ENCODE measurements around the gene INKA1. TPM values are rescaled to one million over a fixed set of nuclear protein-coding genes. Genes with fewer than 3 reads are reported as not detected.
"Not testable (repeated sequence)": the region's sequence is repeated elsewhere in the genome, so short reads cannot be mapped to it uniquely, and the experiment has no call there.

INKA1 gene
- total RNA-seq, 2 experiments from 2014 or later: 1.3 to 2.3 TPM

DNA sequence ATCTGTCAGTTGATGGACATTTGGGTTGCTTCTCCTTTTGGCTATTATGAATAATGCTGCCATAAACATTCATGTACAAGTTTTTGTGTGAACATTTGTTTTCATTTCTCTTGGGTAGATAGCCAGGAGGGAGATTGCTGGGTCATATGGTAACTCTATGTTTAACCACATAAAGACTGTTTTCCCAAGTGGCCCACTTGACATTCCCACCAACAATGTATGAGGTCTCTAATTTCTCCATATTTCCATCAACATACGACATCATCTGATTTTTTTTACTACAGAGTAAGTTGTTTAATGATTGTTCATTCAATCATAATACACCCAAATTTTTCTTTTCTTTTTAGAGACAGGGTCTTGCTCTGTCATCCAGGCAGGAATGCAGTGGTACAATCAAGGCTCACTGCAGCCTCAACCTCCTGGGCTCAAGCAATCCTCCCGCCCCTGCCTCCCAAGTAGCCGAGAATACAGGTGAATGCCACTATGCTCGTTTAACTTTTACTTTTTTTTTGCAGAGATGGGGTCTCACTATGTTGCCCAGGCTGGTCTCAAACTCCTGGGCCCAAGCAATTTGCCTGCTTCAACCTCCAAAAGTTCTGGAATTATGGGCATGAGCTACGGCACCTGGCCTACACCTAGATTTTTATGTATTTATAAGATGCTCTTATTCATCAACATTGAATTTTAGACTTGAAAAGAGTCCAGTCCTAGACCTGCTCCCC is 23.5 kb upstream of the INKA1 start:
- ATAC-seq (ENCODE audit: low read depth) (no peak), DNase-seq (no peak)
- Mint-ChIP-seq H3K4me1 (peaks cover 16% of the 10 kb centered on the region), H3K27ac (no peak overlapping the region), H3K9me3 (no peaks in the 10 kb centered on the region), H3K27me3 (no peaks in the 10 kb centered on the region), H3K36me3 (peaks cover 10% of the 10 kb centered on the region), H3K4me3 (no peak overlapping the region)
- POLR2A ChIA-PET: interaction anchor here (0.6 kb wide), 1 partner anchor 153 kb away, joined by 4 read pairs; no protein-coding TSS in a partner anchor

DNA sequence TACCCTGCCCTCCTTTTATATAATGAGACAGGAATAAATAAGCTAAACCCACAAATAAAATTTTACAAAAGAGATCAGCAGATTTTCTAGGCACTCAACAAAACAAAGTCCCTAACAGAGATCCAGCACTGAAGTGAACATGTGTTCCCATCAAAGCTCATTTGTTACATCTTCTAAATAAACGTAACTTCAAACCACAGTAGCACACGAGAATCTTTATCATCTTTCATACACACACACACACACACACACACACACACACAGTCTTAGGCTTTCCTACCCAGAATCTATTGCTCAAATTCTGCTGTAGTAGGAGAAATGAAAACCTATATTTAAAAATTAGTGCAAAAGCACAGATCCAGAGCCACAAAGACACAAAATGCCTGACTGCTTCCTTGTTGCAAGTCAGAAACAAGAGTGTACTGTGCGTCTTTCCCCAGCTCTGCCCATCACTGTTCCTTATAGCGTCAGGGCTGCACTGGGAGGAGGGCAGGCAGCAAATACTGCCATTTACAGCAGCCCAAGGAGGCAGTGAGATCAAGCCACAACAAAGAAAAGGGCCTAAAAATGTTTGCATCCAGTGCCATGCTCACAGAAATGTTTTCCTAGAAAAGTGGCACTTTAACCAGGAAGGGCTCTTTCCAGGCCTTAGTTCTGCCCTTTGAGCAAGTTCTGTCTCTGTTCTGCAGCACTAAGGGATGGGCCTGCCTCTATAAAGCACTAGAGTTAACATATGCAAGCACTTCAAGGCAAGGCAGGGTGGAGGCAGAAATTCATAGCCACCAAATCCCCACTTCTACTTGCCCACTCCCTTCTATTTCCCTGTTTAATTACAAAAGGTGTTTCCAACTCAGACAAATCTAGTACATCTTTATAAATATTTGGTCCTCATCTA is 22.7 kb upstream of the INKA1 start:
- Mint-ChIP-seq H3K36me3 (peaks cover 10% of the 10 kb centered on the region), H3K9me3 (no peaks in the 10 kb centered on the region), H3K27me3 (no peaks in the 10 kb centered on the region), H3K4me3 (no peak overlapping the region), H3K27ac (peak overlapping the region; percentile 47), H3K4me1 (peaks cover 21% of the 10 kb centered on the region)
- POLR2A ChIA-PET: interaction anchor here (0.6 kb wide), 2 partner anchors 124 to 152 kb away, joined by 3 to 4 read pairs; no protein-coding TSS in a partner anchor
- ATAC-seq (ENCODE audit: low read depth) (no peak), DNase-seq (no peak)

DNA sequence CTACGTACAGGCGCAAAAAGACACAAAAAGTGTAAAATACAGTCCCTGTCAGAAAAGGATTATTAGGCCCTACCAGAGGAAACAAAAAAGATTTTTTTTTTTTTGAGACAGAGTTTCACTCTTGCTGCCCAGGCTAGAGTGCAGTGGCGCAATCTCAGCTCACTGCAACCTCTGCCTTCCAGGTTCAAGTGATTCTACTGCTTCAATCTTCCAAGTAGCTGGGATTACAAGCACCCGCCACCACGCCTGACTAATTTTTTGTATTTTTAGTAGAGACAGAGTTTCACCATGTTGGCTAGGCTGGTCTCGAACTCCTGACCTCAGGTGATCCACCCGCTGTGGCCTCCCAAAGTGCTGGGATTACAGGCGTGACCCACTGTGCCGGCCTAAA is 22.1 kb upstream of the INKA1 start:
- H3K27me3 Mint-ChIP-seq; DNase-seq; ATAC-seq (ENCODE audit: low read depth); POLR2A ChIA-PET; H3K36me3 Mint-ChIP-seq; H3K4me3 Mint-ChIP-seq; H3K9me3 Mint-ChIP-seq; H3K27ac Mint-ChIP-seq: not testable (repeated sequence)
- H3K4me1 Mint-ChIP-seq: peaks cover 25% of the 10 kb centered on the region

DNA sequence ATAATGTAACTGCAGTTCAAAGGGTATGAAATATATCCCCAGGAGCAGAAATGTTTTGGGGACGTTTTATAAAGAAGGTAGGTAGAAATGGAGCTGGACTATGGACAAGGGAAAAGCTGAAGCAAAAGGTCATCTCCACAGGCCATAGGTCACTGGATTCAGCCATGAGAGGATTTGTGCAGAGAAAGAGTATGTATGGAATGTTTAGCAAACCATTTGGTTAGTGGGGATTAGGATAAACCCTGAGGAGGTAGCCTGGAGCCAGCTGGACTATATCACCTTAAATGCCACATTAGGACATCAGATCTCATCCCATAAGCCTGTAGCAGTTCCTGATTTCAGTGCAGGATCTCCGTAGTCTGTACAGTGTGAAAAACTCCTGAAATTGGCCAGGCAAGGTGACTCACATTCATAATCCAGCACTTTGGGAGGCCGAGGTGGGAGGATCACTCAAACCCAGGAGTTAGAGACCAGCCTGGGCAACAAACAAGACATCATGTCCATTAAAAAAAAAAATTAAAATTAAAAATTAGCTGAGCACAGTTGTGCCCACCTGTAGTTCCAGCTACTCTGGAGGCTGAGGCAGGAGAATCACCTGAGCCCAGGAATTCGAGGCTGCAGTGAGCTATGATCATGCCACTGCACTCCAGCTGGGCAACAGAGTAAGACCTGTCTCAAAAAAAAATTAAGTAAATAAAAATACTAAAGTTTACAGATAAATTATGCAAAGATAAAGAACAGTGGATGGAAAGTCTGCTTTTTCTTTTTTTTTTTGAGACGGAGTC is 21.5 kb upstream of the INKA1 start:
- ATAC-seq (ENCODE audit: low read depth): no peak

DNA sequence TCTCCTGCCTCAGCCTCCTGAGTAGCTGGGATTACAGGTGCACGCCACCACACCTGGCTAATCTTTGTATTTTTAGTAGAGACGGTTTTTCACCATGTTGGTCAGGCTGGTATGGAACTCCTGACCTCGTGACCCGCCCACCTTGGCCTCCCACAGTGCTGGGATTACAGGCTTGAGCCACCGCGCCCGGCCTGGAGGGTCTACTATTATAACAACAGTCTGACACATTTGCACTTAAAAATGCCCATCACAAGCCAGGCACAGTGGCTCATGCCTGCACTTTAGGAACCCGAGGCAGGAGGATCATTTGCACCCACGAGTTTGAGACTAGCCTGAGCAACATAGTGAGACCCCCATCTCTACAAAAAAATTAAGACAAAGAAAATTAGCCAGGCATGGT is 20.8 kb upstream of the INKA1 start:
- H3K27ac Mint-ChIP-seq; H3K4me3 Mint-ChIP-seq; POLR2A ChIA-PET; ATAC-seq (ENCODE audit: low read depth); H3K9me3 Mint-ChIP-seq; H3K36me3 Mint-ChIP-seq; DNase-seq; H3K27me3 Mint-ChIP-seq: not testable (repeated sequence)
- peaks cover 31% of the 10 kb centered on the region for H3K4me1 Mint-ChIP-seq

More for the DNA sequence above, 21.5 kb upstream of the INKA1 start:
- H3K4me1 Mint-ChIP-seq: peaks cover 26% of the 10 kb centered on the region
- peaks cover 10% of the 10 kb centered on the region for H3K36me3 Mint-ChIP-seq
- H3K27me3 Mint-ChIP-seq: no peaks in the 10 kb centered on the region
- POLR2A ChIA-PET: no interaction called here
- no peak overlapping the region for H3K4me3 Mint-ChIP-seq
- H3K27ac Mint-ChIP-seq: no peak overlapping the region
- DNase-seq: no peak
- no peaks in the 10 kb centered on the region for H3K9me3 Mint-ChIP-seq

DNA sequence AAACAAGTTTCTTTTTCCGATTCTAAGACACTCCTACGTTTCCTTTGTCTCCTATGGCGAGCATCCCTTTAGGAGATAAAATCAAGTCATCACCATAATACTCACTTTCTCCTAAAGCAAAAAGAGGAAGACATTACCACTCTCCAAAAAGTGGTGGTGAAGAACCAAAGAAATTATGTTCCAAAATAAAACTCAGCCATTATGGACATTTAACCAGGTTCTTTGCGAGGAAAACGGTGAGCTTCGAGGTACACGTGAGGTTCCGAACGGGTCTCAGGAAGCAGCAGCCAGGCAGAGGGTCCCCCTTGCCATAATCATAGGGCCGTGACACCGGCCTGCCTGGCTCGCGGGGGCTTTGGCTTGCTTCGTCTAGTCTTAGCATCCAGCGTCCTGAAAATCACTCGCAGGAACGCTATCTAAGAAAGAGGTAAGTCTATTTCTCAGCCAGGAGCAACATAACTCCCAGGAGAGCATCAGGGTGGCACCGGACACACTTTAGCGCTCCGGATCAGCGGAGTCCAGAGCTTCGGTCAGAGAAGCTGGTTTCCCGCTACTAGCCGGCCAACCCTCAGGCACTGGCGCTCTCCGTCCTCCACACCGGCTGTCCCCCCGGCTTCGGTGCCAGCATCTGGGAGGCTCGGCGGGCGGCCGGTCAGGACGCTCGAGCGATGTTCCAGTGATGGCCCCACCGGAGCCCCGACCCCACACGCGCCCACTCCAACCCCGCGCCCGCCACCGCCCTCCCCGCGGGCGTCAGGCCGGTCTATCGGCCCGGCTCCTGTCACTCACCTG is 17.3 kb upstream of the INKA1 start:
- peak overlapping the region; percentile 90 for H3K27ac Mint-ChIP-seq
- H3K36me3 Mint-ChIP-seq: peaks cover 7% of the 10 kb centered on the region
- peak; percentile 46 for ATAC-seq (ENCODE audit: low read depth)
- peak overlapping the region; percentile 91 for H3K4me3 Mint-ChIP-seq
- POLR2A ChIA-PET: interaction anchor here (0.9 to 1.3 kb wide), 5 partner anchors 17 to 462 kb away, joined by 3 to 13 read pairs (median 3); partner anchors contain the start of gene INKA1
- DNase-seq: no peak
- peaks cover 28% of the 10 kb centered on the region for H3K4me1 Mint-ChIP-seq
- H3K27me3 Mint-ChIP-seq: peaks cover 2% of the 10 kb centered on the region
- no peaks in the 10 kb centered on the region for H3K9me3 Mint-ChIP-seq

DNA sequence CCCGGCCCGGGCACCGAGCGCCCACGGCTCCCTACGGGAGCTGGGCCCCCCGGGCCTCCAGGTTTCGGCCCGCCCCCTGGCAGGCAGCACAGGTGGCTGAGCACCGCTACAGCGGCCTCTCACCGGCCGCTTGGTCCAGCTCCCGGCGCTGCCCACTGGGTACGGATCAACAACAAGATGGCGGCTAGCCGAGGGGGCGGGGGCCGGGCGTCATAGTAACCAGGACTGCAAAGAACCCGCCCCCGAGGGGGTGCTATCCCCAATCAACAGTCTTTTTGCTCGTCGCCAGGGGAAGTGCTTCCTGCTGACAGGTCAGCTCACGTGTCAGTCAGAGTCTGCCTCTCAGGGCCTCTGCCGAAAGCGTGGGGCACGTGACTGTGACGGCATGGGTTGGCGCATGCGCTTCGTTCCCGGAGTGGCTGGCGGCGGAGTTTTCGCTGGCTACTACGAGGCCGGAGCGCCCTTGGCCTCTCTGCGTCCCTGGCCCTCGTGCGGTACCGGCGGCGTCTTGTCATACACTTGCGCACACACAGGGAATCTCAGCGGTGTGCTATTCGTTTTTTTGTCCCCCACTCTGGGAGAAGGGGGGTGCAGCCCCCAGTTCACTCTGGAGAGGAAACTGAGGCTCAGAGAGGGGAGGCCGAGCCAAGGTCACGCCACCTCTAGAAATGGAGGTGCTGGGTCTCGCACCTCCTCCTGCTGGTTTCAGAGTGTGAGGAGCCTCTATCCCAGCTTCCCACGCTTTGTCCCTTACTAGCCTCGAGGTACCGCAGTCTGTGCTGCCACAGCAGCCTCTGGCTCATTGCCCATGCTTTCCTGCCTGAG is 16.5 kb upstream of the INKA1 start, which contains the start of gene IP6K1:
Gene IP6K1, minus strand, starts transcription at position 186 of the 825 bp plus-strand sequence. CDS start 38,502 bp downstream, outside the sequence.
- Mint-ChIP-seq H3K4me1 (peaks cover 23% of the 10 kb centered on the region), H3K27ac (peak within 1 kb of the TSS; percentile 90), H3K27me3 (peaks cover 4% of the 10 kb centered on the region), H3K4me3 (peak within 1 kb of the TSS; percentile 91), H3K36me3 (peaks cover 3% of the 10 kb centered on the region), H3K9me3 (no peaks in the 10 kb centered on the region)
- ATAC-seq (ENCODE audit: low read depth) (peak; percentile 99), DNase-seq (peak; percentile 96)
- POLR2A ChIA-PET: interaction anchor here (0.9 to 1.4 kb wide), 7 partner anchors 16 to 463 kb away, joined by 3 to 13 read pairs (median 3); partner anchors contain the start of gene INKA1

DNA sequence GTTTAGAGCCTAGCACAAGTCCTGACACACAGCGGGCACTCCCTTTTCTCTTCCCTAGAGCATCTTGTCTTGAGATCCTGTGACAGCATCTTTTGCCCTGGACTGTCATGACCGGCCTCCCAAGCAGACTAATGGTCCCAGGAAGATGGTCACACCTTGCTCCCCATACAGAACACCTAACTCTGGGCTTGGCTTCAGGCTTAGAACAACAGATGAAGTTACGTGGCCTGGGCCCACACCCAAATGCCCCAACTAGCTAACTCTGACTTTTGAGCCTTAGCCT is 15.9 kb upstream of the INKA1 start:
- Mint-ChIP-seq H3K27ac (peak overlapping the region; percentile 90), H3K4me3 (peak overlapping the region; percentile 91), H3K36me3 (peaks cover 3% of the 10 kb centered on the region), H3K4me1 (peaks cover 23% of the 10 kb centered on the region), H3K27me3 (peaks cover 4% of the 10 kb centered on the region), H3K9me3 (no peaks in the 10 kb centered on the region)
- DNase-seq: no peak
- ATAC-seq (ENCODE audit: low read depth): no peak
- POLR2A ChIA-PET: interaction anchor here (1.2 to 1.4 kb wide), 2 partner anchors 52 to 64 kb away, joined by 3 to 5 read pairs; no protein-coding TSS in a partner anchor

DNA sequence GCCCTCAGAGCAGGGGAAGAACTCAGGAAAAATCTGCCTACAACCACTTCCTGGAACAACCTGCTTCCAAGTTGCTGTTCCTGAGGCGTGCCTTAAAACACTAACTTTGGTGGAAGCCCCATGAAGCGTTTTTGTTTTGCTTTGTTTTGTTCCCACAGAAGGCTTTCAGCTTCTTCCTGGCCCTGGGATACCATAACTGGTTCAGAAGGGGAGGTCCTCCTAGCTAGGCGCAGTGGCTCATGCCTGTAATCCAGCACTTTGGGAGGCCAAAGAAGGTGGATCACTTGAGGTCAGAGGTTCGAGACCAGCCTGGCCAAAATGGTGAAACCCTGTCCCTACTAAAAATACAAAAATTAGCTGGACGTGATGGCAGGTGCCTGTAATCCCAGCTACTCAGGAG is 15.5 kb upstream of the INKA1 start:
- peaks cover 23% of the 10 kb centered on the region for H3K4me1 Mint-ChIP-seq
- ATAC-seq (ENCODE audit: low read depth) (no peak), DNase-seq (no peak)
- POLR2A ChIA-PET: interaction anchor here (0.7 to 1.4 kb wide), 3 partner anchors 52 to 511 kb away, joined by 3 to 5 read pairs (median 3); no protein-coding TSS in a partner anchor
- peak overlapping the region; percentile 90 for H3K27ac Mint-ChIP-seq
- H3K27me3 Mint-ChIP-seq: peaks cover 4% of the 10 kb centered on the region
- peaks cover 3% of the 10 kb centered on the region for H3K36me3 Mint-ChIP-seq
- H3K4me3 Mint-ChIP-seq: no peak overlapping the region
- H3K9me3 Mint-ChIP-seq: no peaks in the 10 kb centered on the region

DNA sequence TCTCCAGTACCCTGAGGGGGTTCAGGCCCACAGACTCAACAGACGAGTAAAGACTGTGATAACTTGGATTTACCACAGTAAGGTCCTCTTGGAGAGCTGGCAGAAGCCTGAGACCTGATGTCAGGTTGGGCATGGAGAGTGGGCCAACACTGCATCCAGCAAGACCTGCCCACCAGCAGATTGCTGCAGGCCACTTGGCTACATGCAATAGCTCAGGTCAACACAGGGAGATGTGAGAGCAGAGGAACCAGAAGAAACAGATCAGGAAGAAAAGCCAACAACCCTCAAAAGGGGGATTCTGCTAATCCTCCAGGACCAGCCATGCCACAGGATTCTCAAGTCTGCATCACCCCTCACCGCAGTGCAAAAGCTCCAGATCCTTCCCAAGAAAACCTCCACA is 15.0 kb upstream of the INKA1 start:
- no peak overlapping the region for H3K4me3 Mint-ChIP-seq

DNA sequence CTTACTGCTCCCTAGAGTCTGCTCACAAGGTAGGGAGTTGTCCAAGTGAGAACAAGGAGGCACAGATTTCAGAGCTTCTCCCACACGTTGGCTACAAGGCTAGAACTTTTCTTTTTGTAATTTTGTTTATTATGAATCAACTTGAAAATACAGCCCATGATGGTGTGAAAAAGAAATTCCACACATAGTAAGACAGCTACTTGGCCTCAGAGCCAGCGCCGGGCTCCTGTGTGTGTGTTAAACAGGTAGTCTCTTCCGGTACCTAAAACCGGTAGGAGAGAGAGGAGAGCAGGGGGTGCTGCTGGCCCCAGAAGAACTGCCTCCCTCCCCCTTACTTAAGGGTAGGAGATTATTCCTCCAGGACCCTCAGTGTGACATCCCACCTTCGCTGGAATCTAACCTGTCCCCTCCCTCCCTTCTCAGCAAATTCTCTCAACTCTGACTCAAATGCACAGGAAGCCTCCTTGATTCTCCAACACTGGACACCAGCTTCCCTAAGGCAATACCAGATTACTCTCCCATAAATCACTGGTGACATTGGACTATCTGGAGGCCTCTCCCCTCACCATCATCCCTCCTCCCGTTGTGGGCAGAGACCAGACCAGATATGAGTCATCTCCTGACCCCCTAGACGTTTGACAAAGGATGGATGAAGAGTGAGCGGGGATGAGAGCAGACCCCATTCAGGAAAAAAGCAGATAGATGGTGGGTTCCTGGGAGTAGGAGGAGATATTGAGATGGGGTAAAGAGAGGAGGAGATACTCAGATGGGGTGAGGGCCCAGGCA is 12.2 kb upstream of the INKA1 start:
- ATAC-seq (ENCODE audit: low read depth) (no peak), DNase-seq (peak; percentile 23)
- Mint-ChIP-seq H3K36me3 (no peaks in the 10 kb centered on the region), H3K27ac (no peak overlapping the region), H3K4me1 (peaks cover 12% of the 10 kb centered on the region), H3K27me3 (peaks cover 4% of the 10 kb centered on the region), H3K9me3 (no peaks in the 10 kb centered on the region), H3K4me3 (no peak overlapping the region)
- POLR2A ChIA-PET: interaction anchor here (0.7 kb wide), 1 partner anchor 82 kb away, joined by 3 read pairs; no protein-coding TSS in a partner anchor

More for the DNA sequence above, 15.0 kb upstream of the INKA1 start:
- no peak overlapping the region for H3K27ac Mint-ChIP-seq
- peaks cover 3% of the 10 kb centered on the region for H3K36me3 Mint-ChIP-seq
- peaks cover 23% of the 10 kb centered on the region for H3K4me1 Mint-ChIP-seq
- H3K9me3 Mint-ChIP-seq: no peaks in the 10 kb centered on the region
- H3K27me3 Mint-ChIP-seq: peaks cover 4% of the 10 kb centered on the region
- DNase-seq (no peak), ATAC-seq (ENCODE audit: low read depth) (no peak)
- POLR2A ChIA-PET: interaction anchor here (0.6 to 1.4 kb wide), 3 partner anchors 14 to 510 kb away, joined by 3 to 5 read pairs (median 3); no protein-coding TSS in a partner anchor

Data from activated naive CD8-positive, alpha-beta T cell treated with anti-CD3 and anti-CD28 coated beads, Interleukin-2, amount 10 ng/mL, durations not matched to agents 7 days and 5 days (primary cell).